LNCAP (cell line): Measurements from ENCODE around the gene TNFRSF8.

ENCODE experiments used
- CTCF ChIP-seq: fragments of 450-650 bp; IDR thresholded peaks from 2 replicates; pipeline ENCODE4 v1.5.1; 2017; ENCODE audit warnings: mild to moderate bottlenecking

TNFRSF8 gene

GRCh38 chr1:12147201-12147701 lies 84.1 kb downstream of the TNFRSF8 start:
- TF ChIP-seq CTCF: no peak

GRCh38 chr1:12148160-12148957 lies 85.3 kb downstream of the TNFRSF8 start:
- no peak for TF ChIP-seq CTCF

GRCh38 chr1:12148958-12149790 lies 86.1 kb downstream of the TNFRSF8 start:
- no peak for TF ChIP-seq CTCF

- no peak for TF ChIP-seq CTCF
Measured at GRCh38 chr1:12149791-12150175, 86.7 kb downstream of the TNFRSF8 start.

GRCh38 chr1:12150456-12151200 lies 87.5 kb downstream of the TNFRSF8 start:
- no peak for TF ChIP-seq CTCF

GRCh38 chr1:12151465-12151864 lies 88.4 kb downstream of the TNFRSF8 start:
- TF ChIP-seq CTCF: no peak
